GM21515 (cell line): Measurements from ENCODE around the gene NAV2.

Source experiments
- ATAC-seq: cut with Tn5 transposase; IDR thresholded peaks from one replicate; pipeline ENCODE4 v1.9.1; 2021; ENCODE audit not compliant: unreplicated experiment

The NAV2 gene

DNA sequence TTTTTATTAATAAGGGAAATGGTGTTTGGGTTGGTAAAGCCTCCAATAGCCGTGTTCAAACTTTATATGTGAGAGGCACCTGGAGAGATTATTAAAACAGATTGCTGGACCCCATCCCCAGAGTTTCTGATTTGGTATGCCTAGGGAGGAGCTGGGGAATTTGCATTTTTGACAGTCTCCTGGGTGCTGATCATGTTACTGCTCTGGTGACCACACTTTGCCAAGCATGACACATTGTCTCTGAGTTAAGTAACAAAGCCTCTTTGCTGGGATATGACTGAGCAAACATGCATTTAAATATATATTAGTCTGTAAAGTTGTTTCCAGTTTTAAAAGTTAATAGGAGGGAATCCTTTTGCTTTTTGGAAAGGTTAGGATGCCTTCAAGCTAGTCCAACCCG is 140.4 kb downstream of the NAV2 start:
- no peak for ATAC-seq

DNA sequence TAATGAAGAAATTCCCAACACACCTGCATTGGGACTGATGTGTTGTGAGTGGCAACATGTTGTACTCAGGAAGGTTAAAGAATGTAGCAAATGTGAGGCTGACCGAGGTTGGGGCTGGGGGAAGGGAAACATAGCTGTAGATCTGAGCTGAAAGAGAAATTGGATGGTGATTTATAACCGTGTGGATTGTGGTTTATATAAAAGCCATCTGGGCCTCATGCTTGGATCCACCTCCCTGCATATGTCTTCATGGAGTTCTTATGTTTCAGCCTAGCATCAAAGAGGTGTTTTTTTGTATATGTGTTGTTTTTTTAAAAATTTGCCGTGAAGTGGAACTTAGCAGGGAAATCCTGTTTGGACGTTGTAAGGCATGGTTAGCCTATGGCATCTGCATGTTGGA is 141.3 kb downstream of the NAV2 start:
- no peak for ATAC-seq

GRCh38 chr11:19861171-19861570 is 148.5 kb downstream of the NAV2 start:
- ATAC-seq: no peak

GRCh38 chr11:19862091-19862490 is 149.5 kb downstream of the NAV2 start:
- no peak for ATAC-seq

DNA sequence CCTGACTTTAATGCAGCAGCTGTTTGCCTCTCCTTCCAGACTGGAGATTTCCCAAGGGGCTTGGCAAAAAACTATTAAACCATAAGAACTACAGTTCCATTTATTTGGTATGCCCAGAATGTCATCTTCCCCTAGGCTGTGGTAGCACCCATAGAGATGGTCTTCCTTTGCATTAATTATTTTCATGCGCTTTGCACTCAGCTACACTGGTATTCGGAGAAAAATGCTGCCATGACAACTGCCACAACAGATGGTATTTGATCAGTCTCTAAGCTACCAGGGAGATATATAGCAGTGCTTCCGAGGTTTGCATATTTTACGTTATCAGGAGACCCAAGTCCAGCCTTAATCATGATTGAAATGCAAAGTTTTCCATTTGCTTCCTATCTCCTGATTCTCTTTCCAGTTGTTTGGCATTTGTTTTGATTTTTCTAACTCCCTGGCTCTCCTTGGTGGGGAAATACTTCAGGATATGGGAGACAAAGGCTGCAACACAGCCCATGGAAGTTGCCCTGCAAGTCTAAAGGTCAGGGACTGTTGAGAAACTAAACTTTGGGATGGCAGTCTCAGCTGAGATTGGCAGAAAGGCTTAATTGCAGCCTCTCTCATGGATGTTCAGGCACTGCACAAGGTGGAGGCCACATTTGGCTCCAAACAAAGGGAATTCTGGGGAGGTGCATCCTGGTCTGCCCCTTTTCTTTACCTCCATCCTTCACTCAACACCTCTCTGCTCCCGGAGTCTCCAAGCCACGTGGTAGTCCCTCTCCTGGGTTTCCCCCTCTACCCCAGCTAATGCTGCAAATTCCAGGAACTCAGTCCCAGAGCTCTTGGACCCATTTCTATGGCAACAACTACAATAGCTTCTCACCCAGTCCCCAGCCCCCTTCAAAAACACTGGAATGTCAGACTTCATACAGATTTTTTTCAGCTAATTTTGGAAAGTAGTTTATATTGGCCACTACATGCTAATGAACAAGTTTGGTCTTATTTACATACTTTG is 151.8 kb downstream of the NAV2 start:
- ATAC-seq: no peak

GRCh38 chr11:19866037-19866436 is 153.4 kb downstream of the NAV2 start:
- ATAC-seq: no peak

GRCh38 chr11:19866521-19866920 is 153.9 kb downstream of the NAV2 start:
- no peak for ATAC-seq

- no peak for ATAC-seq
These were observed 154.4 kb downstream of the NAV2 start for GRCh38 chr11:19867064-19867463.

- ATAC-seq: no peak
These were observed 155.7 kb downstream of the NAV2 start for GRCh38 chr11:19868281-19868821.

DNA sequence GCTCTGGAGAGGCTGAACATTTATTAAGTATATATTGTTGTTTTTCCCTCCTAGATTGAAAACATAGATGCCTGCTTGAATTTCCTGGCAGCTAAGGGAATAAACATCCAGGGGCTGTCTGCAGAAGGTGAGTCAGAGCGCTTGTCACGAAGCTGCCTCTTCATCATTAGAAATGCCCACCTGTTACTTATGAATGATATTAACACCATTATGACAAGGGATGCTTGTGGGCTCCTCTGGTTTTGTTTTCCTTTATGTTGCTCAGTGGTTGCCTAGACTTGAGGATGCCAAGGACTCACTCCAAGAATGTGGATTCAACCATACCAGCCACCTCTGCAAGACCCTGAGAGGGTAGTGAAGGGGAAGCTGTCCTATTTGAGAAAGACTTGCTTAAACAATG is 156.2 kb downstream of the NAV2 start:
- ATAC-seq: no peak

DNA sequence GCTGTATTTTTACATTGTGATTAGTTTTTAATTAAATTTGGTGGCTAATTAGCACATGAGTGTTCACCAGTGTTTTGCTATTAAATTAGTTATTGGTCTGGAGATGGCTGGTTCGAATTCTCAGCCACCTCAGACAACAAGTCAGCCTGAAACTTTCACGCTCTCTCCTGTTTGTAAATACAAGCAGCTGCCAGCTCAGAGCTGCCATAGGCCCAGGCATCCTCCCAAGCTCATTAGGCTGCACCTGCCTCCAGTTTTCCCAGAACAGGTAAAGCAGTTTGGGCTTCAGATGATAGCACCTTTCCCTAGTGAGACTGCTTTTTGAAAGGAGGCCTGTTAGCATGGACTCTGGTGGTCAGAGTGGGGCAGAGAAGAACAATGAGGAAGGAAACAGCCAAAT is 156.8 kb downstream of the NAV2 start:
- ATAC-seq: no peak

DNA sequence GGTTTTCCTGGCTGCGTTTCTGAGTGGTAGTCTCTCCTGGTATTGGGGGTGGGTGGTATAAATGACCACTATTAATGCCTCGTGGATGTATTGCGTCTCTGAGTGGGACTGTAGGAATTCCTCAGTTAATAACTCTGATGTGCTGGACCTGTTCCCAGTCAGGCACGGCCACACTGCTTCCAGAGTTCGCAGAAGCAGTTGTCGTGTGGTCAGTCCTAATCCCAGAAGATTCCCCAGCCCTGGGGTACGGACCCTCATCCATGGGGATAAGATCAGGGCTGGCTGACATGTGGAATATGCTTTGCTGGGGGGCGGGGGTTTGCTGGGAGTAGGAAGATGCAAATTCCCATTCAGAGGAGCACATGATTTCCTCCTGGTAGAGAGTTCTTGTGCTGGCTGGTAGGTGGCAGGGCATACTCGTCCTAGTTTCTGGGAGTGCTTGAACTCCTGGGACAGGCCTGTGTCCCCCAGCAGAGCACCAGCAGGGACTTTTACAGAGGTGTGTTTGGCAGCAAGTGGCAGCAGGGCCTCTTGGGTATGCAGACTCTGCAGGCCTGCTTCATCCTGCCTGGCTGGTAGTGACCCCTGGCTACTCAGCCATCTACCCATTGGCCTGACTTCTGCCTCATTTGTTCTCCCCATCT is 157.4 kb downstream of the NAV2 start:
- no peak for ATAC-seq

DNA sequence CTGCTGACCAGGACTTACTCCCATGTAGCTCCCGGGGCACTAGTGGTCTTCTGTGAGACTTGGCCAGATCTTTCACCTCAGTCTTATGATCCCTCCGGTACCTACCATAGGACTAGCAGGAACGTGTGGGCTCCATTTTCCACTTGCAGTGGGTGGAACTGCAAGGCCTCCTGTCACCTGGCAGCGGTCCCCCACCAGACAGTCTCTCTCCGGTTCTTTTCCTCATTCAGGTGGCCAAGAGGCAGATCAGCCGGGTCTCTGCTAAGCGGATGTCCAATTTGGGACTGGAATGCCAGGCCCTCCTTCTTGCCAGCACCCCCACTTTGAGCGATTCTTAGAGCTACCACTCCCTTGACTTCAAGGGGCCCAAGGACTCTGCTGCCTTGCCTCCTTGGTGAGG is 158.9 kb downstream of the NAV2 start:
- ATAC-seq: no peak

DNA sequence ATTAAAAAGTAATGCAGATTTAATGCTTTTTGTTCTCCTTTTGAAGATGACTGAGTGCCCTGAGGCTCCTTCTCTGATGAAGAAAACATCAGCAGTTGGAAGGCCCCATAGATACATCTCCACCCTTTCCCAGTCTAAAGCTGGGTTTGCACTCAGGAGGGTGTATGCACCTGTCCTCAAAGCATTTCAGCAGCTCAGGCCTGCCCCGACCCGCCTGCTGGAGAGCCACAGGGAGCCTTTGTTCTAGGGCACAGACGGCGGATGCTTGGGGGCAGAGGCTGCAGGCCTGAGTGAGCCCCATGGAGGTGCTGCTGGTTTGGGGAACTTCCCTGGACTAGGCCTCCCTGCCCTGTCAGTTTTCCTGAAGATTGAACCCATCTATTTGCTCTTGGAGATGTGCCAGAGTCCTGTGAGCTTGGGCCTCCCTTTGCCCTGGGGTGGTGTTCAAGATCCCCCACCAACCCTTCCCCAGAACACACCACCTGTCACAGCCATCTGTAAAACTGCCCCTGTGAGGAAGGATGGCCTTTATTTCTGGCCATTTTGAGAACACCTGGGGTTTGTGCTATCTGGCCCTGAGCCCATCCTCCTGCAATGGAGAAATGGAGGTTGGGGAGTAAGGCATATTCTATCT is 160.0 kb downstream of the NAV2 start:
- ATAC-seq: no peak

DNA sequence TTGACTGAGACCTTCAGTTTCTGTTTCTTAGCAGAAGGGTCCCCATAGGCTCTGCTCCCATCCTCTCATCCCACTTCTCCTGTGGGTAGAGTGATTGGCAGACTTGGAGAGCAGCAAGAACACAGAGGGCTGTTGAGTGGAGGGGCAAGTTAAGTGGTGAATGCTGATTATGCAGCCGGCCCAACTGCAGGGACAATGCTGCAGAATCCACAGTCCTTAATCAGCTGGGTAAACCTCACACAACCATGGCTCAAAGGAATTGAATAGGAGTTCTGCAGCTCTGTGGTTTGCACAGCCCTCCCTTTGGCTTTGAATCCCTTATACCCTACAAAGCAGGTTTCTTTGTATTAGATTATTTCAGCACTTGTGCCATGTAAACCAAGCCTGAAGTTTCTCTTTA is 161.1 kb downstream of the NAV2 start:
- no peak for ATAC-seq

DNA sequence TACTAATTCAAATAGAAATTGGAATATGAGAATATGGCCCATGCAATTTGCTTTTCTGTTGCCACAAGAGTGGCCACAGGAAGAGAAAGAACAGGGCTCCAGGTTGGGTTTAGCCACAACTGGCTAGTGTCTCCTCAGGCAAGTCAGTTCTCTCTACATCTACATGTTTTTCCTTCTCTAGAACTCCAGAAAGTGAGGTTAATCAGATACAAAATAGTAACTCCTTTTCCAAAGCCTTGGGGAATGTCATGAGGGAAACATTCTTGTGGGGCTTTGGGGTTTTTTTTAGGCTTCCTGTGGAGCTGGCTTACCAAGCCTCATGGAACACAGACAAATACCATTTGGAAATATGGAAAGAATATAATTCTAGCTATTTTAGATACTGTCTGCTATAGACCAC is 161.6 kb downstream of the NAV2 start:
- ATAC-seq: no peak

- no peak for ATAC-seq
These were observed 164.1 kb downstream of the NAV2 start for GRCh38 chr11:19876750-19877149.

- no peak for ATAC-seq
These were observed 165.9 kb downstream of the NAV2 start for GRCh38 chr11:19878520-19878919.

DNA sequence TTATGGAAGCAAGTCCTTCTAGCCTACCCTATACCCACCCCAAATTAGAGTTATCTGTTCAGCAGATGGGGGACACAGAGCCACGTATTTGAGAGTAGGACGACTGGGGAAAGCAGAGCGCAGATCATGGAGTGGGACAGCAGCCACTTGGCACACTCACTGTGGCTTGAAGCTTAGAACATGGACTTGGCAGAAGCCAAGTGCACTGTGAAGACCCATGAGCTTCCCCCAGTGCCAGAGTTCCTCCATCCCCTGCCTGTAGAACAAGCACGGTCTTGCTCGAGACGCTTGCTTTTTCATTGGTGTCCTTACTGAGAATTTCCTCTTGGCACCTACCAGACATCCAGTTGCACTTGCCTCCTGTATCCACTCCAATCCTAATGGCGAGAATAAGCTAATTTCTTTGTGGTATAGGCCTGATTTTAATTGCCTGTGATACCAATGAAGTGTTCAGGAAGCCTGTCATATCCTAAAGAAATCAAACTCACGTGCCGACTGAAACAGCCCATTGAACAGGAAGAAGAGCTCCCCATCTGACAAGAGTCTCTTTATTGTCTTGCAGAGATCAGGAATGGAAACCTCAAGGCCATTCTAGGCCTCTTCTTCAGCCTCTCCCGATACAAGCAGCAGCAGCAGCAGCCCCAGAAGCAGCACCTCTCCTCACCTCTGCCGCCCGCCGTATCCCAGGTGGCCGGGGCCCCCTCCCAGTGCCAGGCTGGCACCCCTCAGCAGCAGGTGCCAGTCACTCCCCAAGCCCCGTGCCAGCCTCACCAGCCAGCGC is 166.9 kb downstream of the NAV2 start:
- ATAC-seq: no peak

DNA sequence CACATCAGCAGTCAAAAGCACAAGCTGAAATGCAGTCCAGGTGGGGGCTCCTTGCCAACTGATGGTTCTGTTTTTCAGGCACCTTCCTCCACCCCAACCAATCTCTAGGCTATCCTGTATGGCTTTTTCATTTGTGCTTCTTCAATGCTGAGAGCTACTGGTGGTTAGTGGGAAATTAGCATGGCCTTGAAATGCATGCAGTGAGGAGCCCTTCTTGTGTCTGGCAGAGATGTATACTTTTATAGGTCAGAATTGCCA is 167.4 kb downstream of the NAV2 start:
- no peak for ATAC-seq

GRCh38 chr11:19881177-19881576 is 168.5 kb downstream of the NAV2 start:
- no peak for ATAC-seq
